ENCODE measurements around the gene SERPINB2.

SERPINB2 gene

DNA sequence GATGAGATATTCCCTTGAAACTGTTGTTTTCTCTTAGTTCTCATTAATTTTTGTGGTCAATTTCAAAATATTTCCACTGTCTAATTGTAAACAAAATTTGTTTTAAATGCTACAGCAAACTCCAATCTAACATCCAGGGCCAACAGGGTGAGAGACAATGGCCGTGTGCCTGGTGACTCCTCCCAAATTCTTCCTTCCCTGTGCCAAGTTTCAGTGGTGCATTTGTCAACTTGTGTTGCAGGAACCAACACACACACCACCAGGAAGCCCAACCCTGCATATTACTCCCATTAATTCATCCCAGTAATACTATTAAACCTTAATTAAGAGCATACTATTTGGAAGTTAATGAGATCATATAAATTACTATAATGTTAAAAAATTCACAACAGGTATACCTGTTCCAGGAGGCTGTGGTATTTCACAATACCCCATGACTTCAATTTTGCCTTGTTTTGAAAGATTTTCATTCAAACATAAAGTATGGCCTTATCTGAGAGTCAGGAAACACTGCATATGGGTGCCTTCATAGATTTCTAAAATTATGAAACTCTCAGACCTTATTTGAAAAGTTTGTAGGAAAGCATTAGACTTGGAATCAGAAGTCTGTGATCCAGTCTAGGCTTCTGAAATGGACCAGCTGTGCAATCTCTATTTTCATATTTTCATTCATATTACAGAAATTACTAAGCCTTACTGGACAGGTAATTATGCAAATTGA, 1.1 kb downstream of the SERPINB2 start:
- H3K4me3 ChIP-seq (ENCODE audit: low read depth, low read length) = no peak overlapping the region
- no peak for TF ChIP-seq CTCF (IDR thresholded peaks at IDR 0.05; ENCODE audit: borderline replicate concordance, insufficient read depth, low read depth, low read length)

DNA sequence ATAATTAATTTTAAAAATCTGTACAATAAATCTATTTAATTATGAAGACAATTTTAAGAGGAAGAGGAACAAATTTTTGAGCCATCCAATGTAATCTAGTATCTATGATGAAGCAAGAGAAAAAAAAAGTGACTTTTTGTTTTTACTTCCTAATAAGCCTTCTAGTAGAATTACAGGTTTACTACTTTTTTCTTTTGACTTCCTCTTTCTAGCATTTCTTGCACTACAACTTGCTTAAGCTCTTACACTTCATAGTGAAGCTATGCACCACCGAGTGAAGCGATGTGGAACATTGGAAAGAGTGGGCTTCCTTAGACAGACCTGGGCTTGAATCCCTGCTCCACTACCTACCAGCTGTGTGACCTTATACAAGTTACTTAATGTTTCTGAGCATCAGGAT, 2.1 kb downstream of the SERPINB2 start:
- TF ChIP-seq CTCF (IDR thresholded peaks at IDR 0.05; ENCODE audit: borderline replicate concordance, insufficient read depth, low read depth, low read length) = no peak
- H3K4me3 ChIP-seq (ENCODE audit: low read depth, low read length) = no peak overlapping the region

DNA sequence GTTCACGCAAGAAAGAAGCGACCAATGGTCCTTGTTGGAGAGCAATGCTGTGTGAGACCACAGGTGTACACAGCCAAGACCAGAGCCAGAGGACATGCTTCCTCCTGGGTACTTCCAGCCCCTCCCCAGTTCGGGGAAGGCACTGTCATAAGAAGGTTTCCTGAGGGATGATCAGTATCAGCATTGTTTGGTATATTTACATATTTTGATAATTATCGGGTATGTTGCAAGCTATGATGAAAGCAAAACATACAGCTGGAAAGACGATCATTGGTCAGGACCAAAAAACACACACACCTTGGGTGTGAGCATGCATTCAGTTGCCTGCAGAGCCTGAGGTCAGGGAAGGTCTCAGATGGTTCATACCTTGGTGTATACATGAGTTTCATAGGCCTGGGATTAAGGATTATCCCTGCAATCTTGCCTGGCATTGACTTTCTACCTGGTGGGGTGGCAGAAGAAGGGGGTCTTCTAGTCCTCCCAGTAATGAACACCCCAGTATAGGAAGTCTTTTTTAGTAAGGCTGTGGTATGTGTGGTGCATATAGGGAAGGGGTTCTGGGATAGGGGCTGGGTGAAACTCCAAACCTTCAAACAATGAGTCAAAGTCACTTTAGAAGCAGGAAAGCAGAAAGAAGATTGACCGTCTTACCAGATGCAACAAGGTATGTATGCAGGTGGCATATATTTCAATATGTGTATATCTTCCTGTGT, 2.9 kb downstream of the SERPINB2 start:
- TF ChIP-seq CTCF (IDR thresholded peaks at IDR 0.05; ENCODE audit: borderline replicate concordance, insufficient read depth, low read depth, low read length) = no peak
- H3K4me3 ChIP-seq (ENCODE audit: low read depth, low read length) = no peak overlapping the region

- H3K4me3 ChIP-seq (ENCODE audit: low read depth, low read length) = no peak overlapping the region
- no peak for TF ChIP-seq CTCF (IDR thresholded peaks at IDR 0.05; ENCODE audit: borderline replicate concordance, insufficient read depth, low read depth, low read length)
Observed at GRCh38 chr18:63890950-63891304, 3.4 kb downstream of the SERPINB2 start.

DNA sequence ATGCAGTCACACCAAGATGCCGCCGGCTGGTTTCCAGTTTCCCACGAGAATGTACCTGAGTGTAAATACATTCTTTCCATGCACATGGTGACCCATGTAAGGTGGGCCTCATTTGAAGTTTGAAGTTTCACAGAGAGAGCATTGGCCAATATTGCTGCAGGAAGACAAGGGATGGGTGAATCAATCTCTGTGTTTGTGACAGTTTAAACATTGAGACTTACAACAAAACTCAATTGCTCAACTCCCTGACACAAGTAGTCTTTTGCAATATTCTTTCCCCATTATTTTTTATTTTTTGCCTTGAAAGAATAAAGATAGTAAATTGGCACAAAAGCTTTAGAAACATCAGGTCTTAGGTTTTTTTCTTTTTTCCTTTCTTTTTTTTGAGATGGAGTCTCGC, 5.1 kb downstream of the SERPINB2 start:
- no peak overlapping the region for H3K4me3 ChIP-seq (ENCODE audit: low read depth, low read length)
- no peak for TF ChIP-seq CTCF (IDR thresholded peaks at IDR 0.05; ENCODE audit: borderline replicate concordance, insufficient read depth, low read depth, low read length)

GRCh38 chr18:63894106-63894772, 6.7 kb downstream of the SERPINB2 start:
- H3K4me3 ChIP-seq (ENCODE audit: low read depth, low read length) = no peak overlapping the region
- no peak for TF ChIP-seq CTCF (IDR thresholded peaks at IDR 0.05; ENCODE audit: borderline replicate concordance, insufficient read depth, low read depth, low read length)

All from GM12875 (cell line).